Measurements from ENCODE around the gene MKNK2.
A peak's percentile ranks its signal among the peaks of the same experiment; 100 is the strongest.
"Not testable (repeated sequence)": the region's sequence is repeated elsewhere in the genome, so short reads cannot be mapped to it uniquely, and the experiment has no call there.

Gene MKNK2

DNA sequence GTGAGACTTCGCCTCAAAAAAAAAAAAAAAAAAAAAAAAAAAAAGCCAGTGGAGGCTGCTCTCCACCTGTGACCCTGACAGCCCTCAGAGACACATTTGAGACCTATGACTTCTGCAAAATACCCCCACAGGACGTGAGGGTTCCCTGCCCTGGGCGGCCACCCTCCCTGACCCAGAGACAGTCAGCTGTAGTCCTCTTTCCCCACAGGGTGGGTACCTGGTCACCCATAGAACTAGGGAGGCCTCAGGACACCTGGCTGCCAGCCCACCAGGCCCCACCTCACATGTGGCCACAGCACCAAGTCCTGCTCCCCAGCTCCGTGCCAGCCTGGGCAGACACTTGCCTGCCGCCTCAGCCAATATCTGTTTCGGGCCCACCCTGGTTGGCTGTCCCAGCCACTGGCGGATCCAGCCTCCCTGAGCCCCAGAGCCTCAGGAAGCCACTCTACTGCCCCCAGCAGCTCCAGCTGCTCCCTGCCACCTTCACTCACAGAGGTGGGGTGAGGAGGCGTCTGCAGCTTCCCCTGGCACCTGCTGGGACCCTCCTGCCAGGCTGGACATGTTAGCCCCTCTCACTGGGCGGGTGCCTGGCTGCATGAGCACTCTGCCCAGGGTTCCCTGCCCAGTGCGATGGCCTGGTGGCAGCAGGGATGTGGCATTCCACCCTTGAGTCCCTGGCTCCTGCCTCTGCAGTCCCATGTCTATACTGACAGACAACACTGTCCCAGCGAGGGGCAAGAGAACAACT lies 6.9 kb downstream of the MKNK2 start:
- DNase-seq (ENCODE audit: low read depth), result no peak

- no peak for DNase-seq (ENCODE audit: low read depth)
Measured at GRCh38 chr19:2043251-2043641, 7.8 kb downstream of the MKNK2 start.

DNA sequence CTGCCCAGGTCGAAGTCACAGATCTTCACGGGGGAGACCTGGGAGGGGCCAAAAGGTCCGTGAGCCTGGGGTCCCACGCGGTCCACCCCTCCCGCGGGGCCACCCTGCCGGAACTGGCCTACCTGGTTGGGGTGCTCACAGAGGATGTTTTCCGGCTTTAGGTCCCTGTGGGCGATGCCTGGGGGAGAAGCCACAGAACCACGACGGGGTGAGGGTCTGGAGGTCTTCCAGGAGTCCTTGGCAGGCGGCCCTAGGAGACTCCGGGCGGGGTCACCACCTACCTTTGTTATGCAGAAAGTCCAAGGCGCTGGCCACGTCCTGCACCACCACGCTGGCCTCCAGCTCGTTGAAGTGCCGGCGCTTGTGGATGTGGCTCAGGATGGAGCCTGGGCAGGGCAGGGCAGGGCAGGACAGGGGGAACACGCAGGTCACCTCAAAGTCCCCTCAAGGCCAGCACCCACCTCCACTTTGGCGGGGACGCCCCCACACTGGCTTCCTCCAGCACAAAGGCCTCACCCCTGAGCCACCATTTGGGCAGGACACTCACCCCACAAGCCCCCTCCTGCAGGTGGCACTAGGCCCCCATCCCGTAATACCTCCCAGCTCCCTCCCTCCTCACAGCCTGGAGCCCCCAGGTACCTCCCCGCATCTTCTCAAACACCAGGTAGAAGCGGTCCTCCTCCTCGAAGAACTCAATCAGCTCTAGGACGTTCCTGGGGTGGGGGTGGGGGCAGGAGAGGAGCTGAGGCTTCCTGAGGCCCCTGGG lies 8.4 kb downstream of the MKNK2 start:
- no peak for DNase-seq (ENCODE audit: low read depth)

GRCh38 chr19:2041683-2042484 lies 9.2 kb downstream of the MKNK2 start:
- peak; percentile 99 for DNase-seq (ENCODE audit: low read depth)

GRCh38 chr19:2041433-2041682 lies 9.7 kb downstream of the MKNK2 start:
- no peak for DNase-seq (ENCODE audit: low read depth)

- DNase-seq (ENCODE audit: low read depth), result no peak
Measured at GRCh38 chr19:2040647-2041432, 10.2 kb downstream of the MKNK2 start.

DNA sequence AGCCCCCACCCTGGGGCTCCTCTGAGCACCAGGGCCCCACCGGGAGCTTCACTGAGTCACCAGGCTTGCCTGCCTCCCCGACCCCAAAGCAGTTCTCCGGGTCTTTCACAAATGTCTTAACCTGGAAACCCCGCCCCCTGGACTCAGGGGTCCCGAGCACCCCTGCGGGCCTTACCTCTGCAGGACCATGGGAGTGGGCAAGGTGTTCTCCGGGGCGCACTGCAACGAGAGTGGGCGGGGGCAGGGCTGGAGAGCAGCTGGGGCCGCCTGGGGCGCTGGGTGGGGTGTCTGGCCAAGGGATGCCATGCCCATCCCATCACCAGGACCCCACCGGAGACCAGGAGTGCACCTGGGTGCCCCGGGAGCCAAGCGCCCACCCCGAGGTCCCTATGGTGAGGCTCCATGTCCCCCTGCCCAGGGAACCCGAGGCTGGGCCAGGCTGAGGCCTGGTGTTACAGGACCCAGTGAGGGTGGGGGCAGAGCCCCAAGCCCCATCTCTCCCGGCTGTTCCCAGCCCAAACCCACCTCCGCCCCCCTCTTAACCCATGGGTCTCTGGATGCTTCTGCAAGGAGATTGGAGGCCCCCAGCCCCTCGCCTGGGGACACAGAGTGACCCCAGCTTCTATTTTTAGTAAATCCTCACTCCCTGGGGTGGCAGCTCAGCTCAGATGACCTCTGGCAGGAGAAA lies 10.9 kb downstream of the MKNK2 start:
- no peak for DNase-seq (ENCODE audit: low read depth)

- no peak for DNase-seq (ENCODE audit: low read depth)
Measured at GRCh38 chr19:2039089-2039958, 11.7 kb downstream of the MKNK2 start.

DNA sequence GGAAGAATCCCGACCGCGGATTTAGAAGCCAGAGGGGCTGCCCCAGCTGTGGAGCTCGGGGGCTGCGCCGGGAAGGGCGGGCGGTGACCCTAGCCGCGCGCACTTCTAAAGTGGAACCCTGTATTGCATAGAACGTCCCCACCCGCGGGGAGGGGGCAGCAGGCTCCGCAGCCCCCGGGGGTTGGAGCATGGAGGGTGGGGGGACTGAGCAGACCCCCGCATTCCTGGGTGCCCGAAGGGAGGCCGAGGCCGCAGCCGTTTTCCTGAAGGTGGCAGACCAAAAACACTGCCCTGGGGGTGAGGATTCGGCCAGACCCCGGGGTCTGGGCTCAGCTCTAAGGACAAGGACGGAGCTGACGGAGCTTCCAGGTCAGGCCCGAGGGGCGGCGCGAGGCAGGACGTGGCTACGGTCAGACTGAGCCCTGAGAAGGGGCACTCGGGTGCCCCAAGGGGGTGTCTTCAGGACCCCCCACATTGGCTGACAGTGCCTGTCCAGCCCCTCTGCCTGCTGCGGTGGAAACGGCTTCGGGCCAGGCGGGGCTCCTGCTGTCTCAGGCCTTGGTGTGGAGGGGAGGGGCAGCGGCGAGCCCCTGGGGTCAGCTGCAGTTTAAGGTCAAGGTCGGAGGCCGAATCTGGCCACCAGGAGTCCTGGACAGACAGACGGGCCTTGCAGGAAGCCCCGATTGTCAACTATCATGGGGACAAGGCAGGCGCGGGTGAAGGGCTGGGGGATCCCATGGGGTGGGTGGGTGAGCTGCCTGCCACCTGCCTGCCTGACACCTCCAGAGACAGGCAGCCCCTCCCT lies 12.6 kb downstream of the MKNK2 start:
- DNase-seq (ENCODE audit: low read depth), result no peak

DNA sequence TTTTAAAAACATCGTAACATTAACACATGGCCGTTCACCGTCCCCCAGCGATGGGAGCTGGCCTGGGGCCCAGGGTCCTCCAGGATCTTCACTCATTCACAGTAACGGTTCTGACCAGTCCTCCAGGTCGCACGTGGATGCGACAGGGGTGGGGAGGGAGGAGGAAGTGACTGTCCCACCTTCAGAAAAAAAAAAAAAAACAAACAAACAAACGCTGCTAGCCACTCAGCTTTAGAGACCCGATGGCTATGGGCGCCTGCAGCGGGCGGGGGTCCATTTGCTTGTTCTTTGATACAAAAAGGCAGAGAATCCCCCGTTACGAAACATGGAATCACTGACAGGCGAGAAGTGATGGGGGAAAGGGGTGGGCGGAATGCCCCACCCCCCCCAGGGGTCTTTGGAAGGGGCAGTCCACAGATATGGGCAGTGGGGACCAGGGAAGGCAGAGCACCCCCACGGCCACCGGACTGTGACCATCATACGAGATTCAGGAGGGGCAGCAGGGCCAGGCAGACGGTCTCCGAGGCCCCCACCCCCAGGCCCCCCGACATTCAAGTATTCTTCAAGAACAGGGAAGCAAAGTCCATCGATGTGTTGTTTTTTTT lies 13.3 kb downstream of the MKNK2 start:
- no peak for DNase-seq (ENCODE audit: low read depth)

DNA sequence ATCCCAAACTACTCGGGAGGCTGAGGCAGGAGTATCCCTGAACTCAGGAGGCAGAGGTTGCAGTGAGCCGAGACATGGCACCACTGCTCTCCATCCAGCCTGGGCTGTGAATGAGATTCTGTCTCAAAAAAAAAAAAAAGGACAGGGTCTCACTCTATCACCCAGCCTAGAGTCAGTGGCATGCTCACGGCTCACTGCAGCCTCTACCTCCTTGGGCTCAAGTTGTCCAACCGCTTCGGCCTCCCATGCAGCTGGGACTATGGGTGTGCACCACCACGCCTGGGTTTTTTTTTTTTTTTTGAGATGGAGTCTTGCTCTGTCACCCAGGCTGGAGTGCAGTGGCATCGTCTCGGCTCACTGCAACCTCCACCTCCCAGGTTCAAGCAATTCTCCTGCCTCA lies 14.6 kb downstream of the MKNK2 start:
- DNase-seq (ENCODE audit: low read depth), result no peak

DNA sequence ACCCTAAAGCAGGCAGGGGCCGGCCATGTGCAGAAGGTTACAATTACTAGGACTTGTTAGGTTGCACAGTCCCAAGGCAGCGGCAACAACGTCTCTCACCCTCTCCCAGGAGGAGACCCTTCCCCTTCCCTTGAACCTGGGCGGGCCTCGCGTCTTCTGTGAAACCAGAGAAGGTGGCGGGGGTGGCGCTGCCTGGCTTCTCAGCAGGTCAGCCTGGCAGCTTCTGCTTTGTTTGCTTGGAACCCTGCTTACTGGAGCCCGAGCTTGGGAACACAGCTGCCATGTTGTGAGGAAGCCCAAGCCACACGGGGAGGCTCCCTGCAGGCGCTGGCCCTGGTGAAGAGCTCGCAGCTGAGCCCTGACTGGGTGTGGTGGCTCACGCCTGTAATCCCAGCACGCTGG lies 15.5 kb downstream of the MKNK2 start:
- no peak for DNase-seq (ENCODE audit: low read depth)

- DNase-seq (ENCODE audit: low read depth), result peak; percentile 59
Measured at GRCh38 chr19:2034729-2035589, 16.1 kb downstream of the MKNK2 start.

- not testable (repeated sequence) for DNase-seq (ENCODE audit: low read depth)
Measured at GRCh38 chr19:2034253-2034652, 16.8 kb downstream of the MKNK2 start.

- no peak for DNase-seq (ENCODE audit: low read depth)
Measured at GRCh38 chr19:2033825-2034159, 17.3 kb downstream of the MKNK2 start.

GRCh38 chr19:2033115-2033824 lies 17.8 kb downstream of the MKNK2 start:
- DNase-seq (ENCODE audit: low read depth), result no peak

DNA sequence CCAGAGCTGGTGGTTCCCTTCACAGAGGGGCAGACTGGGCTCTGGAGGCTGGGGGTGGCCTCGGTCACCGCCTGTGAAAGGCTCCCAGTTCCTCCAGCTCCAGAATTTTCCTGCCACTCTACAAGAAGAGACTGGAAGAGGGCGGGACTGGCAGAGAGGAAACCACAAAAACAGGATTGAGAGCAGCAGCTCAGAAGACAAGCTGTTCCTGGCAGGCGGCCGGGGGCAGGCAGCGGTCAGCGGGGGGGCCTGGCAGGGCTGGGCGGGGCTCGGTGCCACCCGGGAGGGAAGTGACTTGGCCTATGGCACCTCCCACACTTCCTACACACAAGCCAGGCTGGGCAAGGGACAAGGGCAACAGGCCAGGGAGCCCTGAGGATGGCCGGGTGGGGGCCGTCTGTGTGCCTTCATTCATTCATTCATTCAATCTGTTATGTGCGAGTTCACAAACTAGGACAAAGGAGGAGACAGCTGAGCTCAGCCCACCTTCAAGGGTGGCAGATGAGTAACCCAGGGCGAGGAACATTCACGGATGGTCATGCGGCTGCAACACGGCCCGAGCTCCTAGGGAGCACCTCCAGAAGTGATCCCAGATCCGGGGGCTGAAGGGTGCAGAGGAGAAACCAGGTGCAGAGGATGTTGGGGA lies 18.6 kb downstream of the MKNK2 start:
- DNase-seq (ENCODE audit: low read depth), result no peak
